GM11168 (cell line): ENCODE data around the gene TNFAIP8.
"Not testable (repeated sequence)": the region's sequence is repeated elsewhere in the genome, so short reads cannot be mapped to it uniquely, and the experiment has no call there.

Experiments
- in situ Hi-C: fragments of 300-500 bp; cut with MboI; formaldehyde crosslinking; loops from one replicate; pipeline ENCODE4 v1.12.0; 2022; ENCODE audit warnings: low sequenced_read_pairs; ENCODE audit not compliant: unreplicated experiment

The TNFAIP8 gene

GRCh38 chr5:119411361-119412278, 55.8 kb downstream of the TNFAIP8 start:
- in situ Hi-C loops = loop anchor here (5.0 kb wide), 1 partner anchor 399 kb away; no protein-coding TSS in a partner anchor

- in situ Hi-C loops = loop anchor here (5.0 kb wide), 1 partner anchor 400 kb away; no protein-coding TSS in a partner anchor
Observed at GRCh38 chr5:119412279-119413227, 56.7 kb downstream of the TNFAIP8 start.

- in situ Hi-C loops = loop anchor here (5.0 kb wide), 1 partner anchor 402 kb away; no protein-coding TSS in a partner anchor
Observed at GRCh38 chr5:119414124-119414734, 58.4 kb downstream of the TNFAIP8 start.

- in situ Hi-C loops = no loop called here
Observed at GRCh38 chr5:119417891-119418605, 62.2 kb downstream of the TNFAIP8 start.

- in situ Hi-C loops = no loop called here
Observed at GRCh38 chr5:119418606-119419100, 62.8 kb downstream of the TNFAIP8 start.

GRCh38 chr5:119420169-119420568, 64.3 kb downstream of the TNFAIP8 start:
- in situ Hi-C loops = no loop called here

- in situ Hi-C loops = no loop called here
Observed at GRCh38 chr5:119426057-119426456, 70.2 kb downstream of the TNFAIP8 start.

- in situ Hi-C loops = no loop called here
Observed at GRCh38 chr5:119427060-119427459, 71.2 kb downstream of the TNFAIP8 start.

GRCh38 chr5:119427596-119427995, 71.8 kb downstream of the TNFAIP8 start:
- in situ Hi-C loops = not testable (repeated sequence)

- in situ Hi-C loops = not testable (repeated sequence)
Observed at GRCh38 chr5:119428166-119428565, 72.3 kb downstream of the TNFAIP8 start.

GRCh38 chr5:119428574-119428973, 72.8 kb downstream of the TNFAIP8 start:
- in situ Hi-C loops = not testable (repeated sequence)

- in situ Hi-C loops = not testable (repeated sequence)
Observed at GRCh38 chr5:119432674-119433237, 76.9 kb downstream of the TNFAIP8 start.

- in situ Hi-C loops = no loop called here
Observed at GRCh38 chr5:119435436-119436132, 79.8 kb downstream of the TNFAIP8 start.

- in situ Hi-C loops = not testable (repeated sequence)
Observed at GRCh38 chr5:119437785-119438586, 82.2 kb downstream of the TNFAIP8 start.

GRCh38 chr5:119438587-119438917, 82.7 kb downstream of the TNFAIP8 start:
- in situ Hi-C loops = not testable (repeated sequence)

- in situ Hi-C loops = no loop called here
Observed at GRCh38 chr5:119439140-119439631, 83.4 kb downstream of the TNFAIP8 start.

GRCh38 chr5:119439632-119440031, 83.8 kb downstream of the TNFAIP8 start:
- in situ Hi-C loops = not testable (repeated sequence)

GRCh38 chr5:119444643-119445042, 88.8 kb downstream of the TNFAIP8 start:
- in situ Hi-C loops = not testable (repeated sequence)
